SK-N-SH (cell line): ENCODE measurements around the gene REX1BD. TPM values are rescaled to one million over a fixed set of nuclear protein-coding genes. Genes with fewer than 3 reads are reported as not detected.

Experiments
- CTCF ChIA-PET: fragments of 300-600, 350-600 bp; formaldehyde crosslinking; extraction: SDS; loops from one replicate; lab custom pipeline; 2021; lab: Yijun Ruan, JAX
- POLR2A ChIA-PET: fragments of 350-600 bp; sonication (Branson Sonifier 250); formaldehyde crosslinking; extraction: SDS; loops from one replicate; lab custom pipeline; 2020; ENCODE audit warnings: antibody characterized with exemption, inconsistent platforms; lab: Yijun Ruan, JAX
- DNase-seq: peaks from one replicate; pipeline ENCODE4 v3.0.0; 2012
- H2AFZ ChIP-seq: fragments of 200-600 bp; sonication (generic); 2 replicates; pipeline ENCODE4 v1.8.1; 2016; ENCODE audit warnings: antibody characterized with exemption, mild to moderate bottlenecking, low read depth
- H3F3A ChIP-seq: fragments of 200-600 bp; sonication (generic); replicated peaks from 2 replicates; pipeline ENCODE3; 2016; ENCODE audit warnings: antibody characterized with exemption, mild to moderate bottlenecking; ENCODE audit not compliant: insufficient read depth
- H3K27ac ChIP-seq, 2 experiments: fragments of 200-500 bp in 1 of 2; fragments of 200-600 bp in 1 of 2; sonication (Bioruptor generic) in 1 of 2; sonication (generic), shearing (Covaris generic) in 1 of 2; 2 replicates each; pipeline versions ENCODE4 v1.5.1 to v1.6.1; 2014 to 2016; ENCODE audit warnings: low read depth in 2 of 2, inconsistent platforms in 1 of 2, low read length in 1 of 2, mild to moderate bottlenecking in 1 of 2, mixed read lengths in 1 of 2
- H3K27me3 ChIP-seq: fragments of 200-600 bp; sonication (generic), shearing (Covaris generic); 2 replicates; pipeline ENCODE4 v1.6.1; 2016; ENCODE audit warnings: mixed run types; ENCODE audit not compliant: insufficient read depth
- H3K36me3 ChIP-seq, 2 experiments: fragments of 200-500 bp in 1 of 2; fragments of 200-600 bp in 1 of 2; sonication (Bioruptor generic) in 1 of 2; sonication (generic) in 1 of 2; replicated peaks in 1 of 2; 2 replicates each; pipeline versions ENCODE3 to v1.5.1; 2014 to 2016; ENCODE audit warnings: low read length in 1 of 2, mild to moderate bottlenecking in 1 of 2; ENCODE audit not compliant: insufficient read depth in 2 of 2, control insufficient read depth in 1 of 2
- H3K4me1 ChIP-seq, 2 experiments: fragments of 200-500 bp in 1 of 2; fragments of 200-600 bp in 1 of 2; sonication (Bioruptor generic) in 1 of 2; sonication (generic), shearing (Covaris generic) in 1 of 2; 2 replicates each; pipeline versions ENCODE4 v1.5.1 to v1.6.1; 2014 to 2016; ENCODE audit warnings: low read depth in 1 of 2, low read length in 1 of 2, mixed run types in 1 of 2; ENCODE audit not compliant: insufficient read depth in 2 of 2, control insufficient read depth in 1 of 2
- H3K4me2 ChIP-seq: fragments of 200-600 bp; sonication (generic), shearing (Covaris generic); 2 replicates; pipeline ENCODE4 v1.6.1; 2017; ENCODE audit warnings: mixed run types
- H3K4me3 ChIP-seq, 2 experiments: fragments of 200-500 bp in 1 of 2; fragments of 200-600 bp in 1 of 2; sonication (Bioruptor generic) in 1 of 2; sonication (generic), shearing (Covaris generic) in 1 of 2; 2 replicates each; pipeline versions ENCODE4 v1.5.1 to v1.8.1; 2014 to 2016; ENCODE audit warnings: low read depth in 2 of 2, inconsistent platforms in 1 of 2, low read length in 1 of 2, mild to moderate bottlenecking in 1 of 2, mixed read lengths in 1 of 2, moderate library complexity in 1 of 2
- H3K79me2 ChIP-seq: fragments of 200-600 bp; sonication (generic); 2 replicates; pipeline ENCODE4 v1.8.1; 2017; ENCODE audit warnings: mild to moderate bottlenecking; ENCODE audit not compliant: insufficient read depth
- H3K9ac ChIP-seq: fragments of 200-600 bp; sonication (generic); 2 replicates; pipeline ENCODE4 v1.6.1; 2017; ENCODE audit warnings: mixed run types
- H3K9me2 ChIP-seq: fragments of 200-600 bp; sonication (generic); 2 replicates; pipeline ENCODE4 v1.6.1; 2017; ENCODE audit warnings: mixed run types
- H3K9me3 ChIP-seq: fragments of 200-600 bp; sonication (generic); 2 replicates; pipeline ENCODE4 v1.6.1; 2017; ENCODE audit warnings: mixed run types, mild to moderate bottlenecking, moderate library complexity
- H4K20me1 ChIP-seq: fragments of 200-600 bp; sonication (generic); 2 replicates; pipeline ENCODE4 v1.6.1; 2017; ENCODE audit warnings: mild to moderate bottlenecking, mixed run types; ENCODE audit not compliant: insufficient read depth
- CHD2 ChIP-seq: fragments of 150-350 bp; IDR thresholded peaks from 2 replicates; pipeline ENCODE4 v1.6.1; 2018; ENCODE audit warnings: low read length; ENCODE audit not compliant: partially characterized antibody
- CTCF ChIP-seq: fragments of 200-600 bp; sonication (generic); IDR thresholded peaks from 2 replicates; pipeline ENCODE4 v1.6.1; 2017; ENCODE audit warnings: antibody characterized with exemption, mild to moderate bottlenecking, moderate library complexity
- EP300 ChIP-seq, 2 experiments: IDR thresholded peaks; 2 replicates each; pipeline versions ENCODE4 v1.4.0 to v1.6.1; 2012; ENCODE audit warnings: borderline replicate concordance in 1 of 2, low read depth in 1 of 2, low read length in 1 of 2
- FOXM1 ChIP-seq: IDR thresholded peaks from 2 replicates; pipeline ENCODE4 v1.4.0; 2012; ENCODE audit warnings: low read depth, mild to moderate bottlenecking
- GATA2 ChIP-seq: sonication (generic); formaldehyde crosslinking; IDR thresholded peaks from 2 replicates; pipeline ENCODE4 v1.5.0; 2020; ENCODE audit warnings: mild to moderate bottlenecking, missing genetic modification reagents
- IRF3 ChIP-seq: fragments of 150-350 bp; IDR thresholded peaks from 2 replicates; pipeline ENCODE4 v1.6.1; 2016; ENCODE audit warnings: mild to moderate bottlenecking, low read depth, low read length
- MXI1 ChIP-seq: IDR thresholded peaks from 2 replicates; pipeline ENCODE4 v1.6.1; 2012; ENCODE audit warnings: mild to moderate bottlenecking, low read depth, low read length, improper control_type of control experiment
- NFIC ChIP-seq: IDR thresholded peaks from 2 replicates; pipeline ENCODE4 v1.4.0; 2012; ENCODE audit warnings: borderline replicate concordance
- NRF1 ChIP-seq: IDR thresholded peaks from 2 replicates; pipeline ENCODE4 v1.6.1; 2012; ENCODE audit warnings: low read depth, mild to moderate bottlenecking, low read length
- POLR2AphosphoS5 ChIP-seq: IDR thresholded peaks from 2 replicates; pipeline ENCODE4 v1.6.1; 2012; ENCODE audit warnings: low read depth, low read length
- RAD21 ChIP-seq: IDR thresholded peaks from 2 replicates; pipeline ENCODE4 v1.6.1; 2012; ENCODE audit warnings: mild to moderate bottlenecking, low read length
- RCOR1 ChIP-seq: fragments of 150-350 bp; IDR thresholded peaks from 2 replicates; pipeline ENCODE4 v1.6.1; 2017; ENCODE audit warnings: antibody characterized with exemption, low read length
- RFX5 ChIP-seq: IDR thresholded peaks from 2 replicates; pipeline ENCODE4 v1.6.1; 2012; ENCODE audit warnings: mild to moderate bottlenecking, improper control_type of control experiment, low read length
- RXRA ChIP-seq: IDR thresholded peaks from 2 replicates; pipeline ENCODE4 v1.4.0; 2012; ENCODE audit warnings: low read depth, mild to moderate bottlenecking, borderline replicate concordance
- TEAD4 ChIP-seq: IDR thresholded peaks from 2 replicates; pipeline ENCODE4 v1.4.0; 2012; ENCODE audit warnings: mild to moderate bottlenecking, borderline replicate concordance; ENCODE audit not compliant: insufficient read depth
- USF1 ChIP-seq: IDR thresholded peaks from 2 replicates; pipeline ENCODE4 v1.4.0; 2012; ENCODE audit warnings: low read depth, borderline replicate concordance
- USF2 ChIP-seq: fragments of 150-350 bp; IDR thresholded peaks from 2 replicates; pipeline ENCODE4 v1.6.1; 2017; ENCODE audit warnings: antibody characterized with exemption, low read length, low read depth, borderline replicate concordance
- ZBTB33 ChIP-seq: IDR thresholded peaks from 2 replicates; pipeline ENCODE4 v1.4.0; 2012; ENCODE audit warnings: low read depth, borderline replicate concordance
- WGBS: methylation state at CpG from one replicate; pipeline ENCODE4 v1.1.6; 2017; ENCODE audit warnings: low lambda C conversion rate; 5-methylcytosine and 5-hydroxymethylcytosine counted together
- polyA plus RNA-seq, 3 experiments: library from polyadenylated mRNA; depleted of rRNA; stranded (reverse); fragments of >200 nt; gene quantifications; 2 replicates each; pipeline ENCODE4 v1.2.3, GENCODE V29; 2012

REX1BD gene
- polyA plus RNA-seq, 1 of the 3 experiments (the other 2 are of a cell fraction): 159 TPM

GRCh38 chr19:18616023-18616422 is 27.4 kb downstream of the REX1BD start:
- no peak overlapping the region for H3K4me3 ChIP-seq
- no peak overlapping the region for H3K9ac ChIP-seq
- H3K4me1 ChIP-seq: peaks cover 12 to 17% of the 10 kb centered on the region in 2 experiments; a peak in 2 of 4 replicates
- no peaks in the 10 kb centered on the region for H4K20me1 ChIP-seq
- no peak for DNase-seq
- H3K9me2 ChIP-seq: no peaks in the 10 kb centered on the region
- peaks cover 5% of the 10 kb centered on the region for H3F3A ChIP-seq
- H3K4me2 ChIP-seq: no peak overlapping the region
- TF ChIP-seq RFX5 (no peak), POLR2AphosphoS5 (no peak), IRF3 (no peak), FOXM1 (no peak), CTCF (no peak), EP300 (IDR thresholded peaks at IDR 0.05; ENCODE audit: borderline replicate concordance in 1 of 2, low read depth in 1 of 2, low read length in 1 of 2) (no peak), RXRA (no peak), USF2 (no peak), ZBTB33 (no peak), TEAD4 (no peak)
- H3K79me2 ChIP-seq: no peaks in the 10 kb centered on the region
- WGBS: 77% methylated on average over 3 of the region's 3 CpGs
- CTCF ChIA-PET: no interaction called here
- no peaks in the 10 kb centered on the region for H3K9me3 ChIP-seq
- H3K36me3 ChIP-seq: no peaks in the 10 kb centered on the region
- H3K27me3 ChIP-seq: peaks cover 14% of the 10 kb centered on the region
- POLR2A ChIA-PET: no interaction called here
- no peak overlapping the region for H3K27ac ChIP-seq
- no peak overlapping the region for H2AFZ ChIP-seq

GRCh38 chr19:18617562-18617961 is 29.0 kb downstream of the REX1BD start:
- Histone ChIP-seq H3K79me2 (no peaks in the 10 kb centered on the region), H3K27me3 (peaks cover under 1% of the 10 kb centered on the region; the same call in 1 of the 2 replicates), H3K4me3 (no peak overlapping the region), H4K20me1 (no peaks in the 10 kb centered on the region), H3K9me3 (no peaks in the 10 kb centered on the region), H3K36me3 (no peaks in the 10 kb centered on the region), H3K9ac (no peak overlapping the region), H3F3A (peaks cover 5% of the 10 kb centered on the region), H3K4me2 (no peak overlapping the region), H3K9me2 (no peaks in the 10 kb centered on the region), H3K27ac (no peak overlapping the region), H2AFZ (no peak overlapping the region), H3K4me1 (peaks cover 0 to 4% of the 10 kb centered on the region in 2 experiments; a peak in 1 of 4 replicates)
- ChIA-PET CTCF (no interaction called here), POLR2A (no interaction called here)
- no peak for DNase-seq
- no peak for TF ChIP-seq MXI1
- TF ChIP-seq RAD21: no peak
- TF ChIP-seq GATA2 (CRISPR knock-in tag): no peak
- TF ChIP-seq NFIC: no peak
- no peak for TF ChIP-seq RFX5
- TF ChIP-seq RXRA: no peak
- TF ChIP-seq USF1: no peak
- no peak for TF ChIP-seq EP300 (IDR thresholded peaks at IDR 0.05; ENCODE audit: borderline replicate concordance in 1 of 2, low read depth in 1 of 2, low read length in 1 of 2)
- no peak for TF ChIP-seq NRF1
- TF ChIP-seq CHD2: no peak
- TF ChIP-seq RCOR1: no peak
- no peak for TF ChIP-seq USF2
